SK-N-SH treated with all-trans-retinoic acid at 6 μM for 48 hours (cell line): ENCODE results near the gene SPP1.

Experiments
- ARNTL ChIP-seq: fragments of 450-650 bp; formaldehyde crosslinking; IDR thresholded peaks from 2 replicates; pipeline ENCODE4 v1.5.0; 2020; ENCODE audit warnings: low read depth, mild to moderate bottlenecking, moderate library complexity, borderline replicate concordance
- CREB5 ChIP-seq: fragments of 250-450 bp; sonication (Bioruptor Pico); IDR thresholded peaks from 2 replicates; pipeline ENCODE4 v1.5.1; 2020; ENCODE audit warnings: low read depth, mild to moderate bottlenecking, moderate library complexity
- CSRNP3 ChIP-seq: fragments of 250-450 bp; sonication (Bioruptor Pico); IDR thresholded peaks from 2 replicates; pipeline ENCODE4 v1.5.1; 2021; ENCODE audit warnings: mild to moderate bottlenecking, moderate library complexity
- ESRRG ChIP-seq: fragments of 250-450 bp; sonication (Bioruptor Pico); IDR thresholded peaks from 2 replicates; pipeline ENCODE4 v1.6.1; 2021; ENCODE audit warnings: mild to moderate bottlenecking
- GLIS3 ChIP-seq: fragments of 250-450 bp; sonication (Bioruptor Pico); IDR thresholded peaks from 2 replicates; pipeline ENCODE4 v1.5.0; 2020; ENCODE audit warnings: mild to moderate bottlenecking, moderate library complexity
- PATZ1 ChIP-seq: fragments of 250-450 bp; sonication (Bioruptor Pico); IDR thresholded peaks from 2 replicates; pipeline ENCODE4 v1.8.0; 2020; ENCODE audit warnings: mild to moderate bottlenecking, moderate library complexity, borderline replicate concordance
- RARB ChIP-seq: fragments of 250-450 bp; sonication (Bioruptor Pico); IDR thresholded peaks from 2 replicates; pipeline ENCODE4 v1.8.0; 2021; ENCODE audit warnings: mild to moderate bottlenecking, moderate library complexity
- TSHZ2 ChIP-seq: fragments of 250-450 bp; sonication (Bioruptor Pico); IDR thresholded peaks from 2 replicates; pipeline ENCODE4 v1.5.0; 2020; ENCODE audit warnings: mild to moderate bottlenecking, moderate library complexity
- ZFP3 ChIP-seq: fragments of 250-450 bp; sonication (Bioruptor Pico); IDR thresholded peaks from 2 replicates; pipeline ENCODE4 v1.5.0; 2020; ENCODE audit warnings: mild to moderate bottlenecking, moderate library complexity
- ZFP30 ChIP-seq: fragments of 450-650 bp; formaldehyde crosslinking; IDR thresholded peaks from 2 replicates; pipeline ENCODE4 v1.5.0; 2022; ENCODE audit warnings: mild to moderate bottlenecking, moderate library complexity
- ZNF70 ChIP-seq: fragments of 450-650 bp; formaldehyde crosslinking; IDR thresholded peaks from 2 replicates; pipeline ENCODE4 v1.5.0; 2020; ENCODE audit warnings: mild to moderate bottlenecking, moderate library complexity

- TF ChIP-seq RARB (CRISPR knock-in tag) (no peak), TSHZ2 (CRISPR knock-in tag) (no peak), ZFP3 (CRISPR knock-in tag) (no peak), CSRNP3 (CRISPR knock-in tag) (no peak), GLIS3 (CRISPR knock-in tag) (no peak), ZNF70 (CRISPR knock-in tag) (no peak), ARNTL (no peak), ESRRG (CRISPR knock-in tag) (no peak), ZFP30 (CRISPR knock-in tag) (no peak), CREB5 (CRISPR knock-in tag) (no peak), PATZ1 (CRISPR knock-in tag) (no peak)
Measured at GRCh38 chr4:87956501-87956900, 19.0 kb upstream of the SPP1 start.
